CD4-positive, alpha-beta memory T cell (primary cell): ENCODE results near the gene CCSER1. TPM values are rescaled to one million over a fixed set of nuclear protein-coding genes. Genes with fewer than 3 reads are reported as not detected.
"Not testable (repeated sequence)": the region's sequence is repeated elsewhere in the genome, so short reads cannot be mapped to it uniquely, and the experiment has no call there.

ENCODE experiments used
- CTCF ChIA-PET: fragments of 350-600 bp; sonication (Branson Sonifier 250); formaldehyde crosslinking; loops from one replicate; lab custom pipeline; 2021; ENCODE audit warnings: inconsistent platforms; ENCODE audit not compliant: partially characterized antibody; lab: Charles Lee
- POLR2A ChIA-PET: fragments of 350-600 bp; sonication (Branson Sonifier 250); formaldehyde crosslinking; loops from one replicate; lab custom pipeline; 2021; ENCODE audit not compliant: partially characterized antibody; lab: Charles Lee
- DNase-seq, 5 donors: peaks; one replicate each; pipeline versions ENCODE4 v3.0.0 to v3.0.0-alpha.2; 2020 to 2022; ENCODE audit warnings: mixed read lengths in 1 of 5
- H3K27ac ChIP-seq: one replicate; pipeline ENCODE4 v1.7.0; 2013; ENCODE audit warnings: low read depth, low read length
- H3K27me3 ChIP-seq: 2 replicates; pipeline ENCODE4 v1.7.0; 2013; ENCODE audit warnings: mild to moderate bottlenecking, low read length, moderate library complexity; ENCODE audit not compliant: insufficient read depth
- H3K36me3 ChIP-seq: 2 replicates; pipeline ENCODE4 v1.7.0; 2013; ENCODE audit warnings: mild to moderate bottlenecking, low read length, moderate library complexity; ENCODE audit not compliant: insufficient read depth
- H3K4me1 ChIP-seq: 2 replicates; pipeline ENCODE4 v1.7.0; 2013; ENCODE audit warnings: mild to moderate bottlenecking, low read length, moderate library complexity; ENCODE audit not compliant: insufficient read depth
- H3K4me3 ChIP-seq, 2 donors: one replicate each; pipeline ENCODE4 v1.7.0; 2013; ENCODE audit warnings: low read length in 2 of 2, mild to moderate bottlenecking in 1 of 2
- H3K9me3 ChIP-seq, 2 donors: one replicate each; pipeline ENCODE4 v1.7.0; 2013; ENCODE audit warnings: low read length in 2 of 2, control low read depth in 1 of 2; ENCODE audit not compliant: control insufficient read depth in 1 of 2
- H3K27ac Mint-ChIP-seq, 7 donors: one replicate each; pipeline ENCODE4 v1.8.0; 2020 to 2021; ENCODE audit warnings: mixed read lengths in 7 of 7, mild to moderate bottlenecking in 6 of 7, inconsistent platforms in 3 of 7, moderate library complexity in 3 of 7
- H3K27me3 Mint-ChIP-seq, 2 donors: one replicate each; pipeline ENCODE4 v1.8.0; 2020 to 2021; ENCODE audit warnings: mixed read lengths in 2 of 2
- H3K36me3 Mint-ChIP-seq, 2 donors: one replicate each; pipeline ENCODE4 v1.8.0; 2020 to 2021; ENCODE audit warnings: mixed read lengths in 2 of 2, inconsistent platforms in 1 of 2, mild to moderate bottlenecking in 1 of 2
- H3K4me1 Mint-ChIP-seq, 4 donors: one replicate each; pipeline ENCODE4 v1.8.0; 2020 to 2021; ENCODE audit warnings: mixed read lengths in 4 of 4, mild to moderate bottlenecking in 1 of 4
- H3K4me3 Mint-ChIP-seq, 8 donors: one replicate each; pipeline ENCODE4 v1.8.0; 2020 to 2021; ENCODE audit warnings: mixed read lengths in 8 of 8, mild to moderate bottlenecking in 7 of 8, moderate library complexity in 6 of 8, inconsistent platforms in 3 of 8
- H3K9me3 Mint-ChIP-seq, 8 donors: one replicate each; pipeline ENCODE4 v1.8.0; 2020 to 2021; ENCODE audit warnings: mixed read lengths in 8 of 8, mild to moderate bottlenecking in 5 of 8, inconsistent platforms in 3 of 8, moderate library complexity in 1 of 8
- intact Hi-C: fragments of 100-400 bp; cut with micrococcal nuclease; formaldehyde crosslinking; loops from one replicate; pipeline ENCODE4 v1.15.1; 2023
- polyA plus RNA-seq, 2 donors: library from polyadenylated mRNA; unstranded; fragments of 300-500 nt; fragmentation: Illumina TruSeq; gene quantifications; one replicate each; pipeline ENCODE4 v1.2.3, GENCODE V29; 2021
- total RNA-seq, 2 experiments: library from RNA; stranded (reverse); gene quantifications; one replicate each; pipeline ENCODE4 v1.2.3, GENCODE V29; 2021

The CCSER1 gene
- total and polyA plus RNA-seq, 4 experiments from 2014 or later = 0.47 to 2.0 (median 1.7) TPM; not detected in 1

DNA sequence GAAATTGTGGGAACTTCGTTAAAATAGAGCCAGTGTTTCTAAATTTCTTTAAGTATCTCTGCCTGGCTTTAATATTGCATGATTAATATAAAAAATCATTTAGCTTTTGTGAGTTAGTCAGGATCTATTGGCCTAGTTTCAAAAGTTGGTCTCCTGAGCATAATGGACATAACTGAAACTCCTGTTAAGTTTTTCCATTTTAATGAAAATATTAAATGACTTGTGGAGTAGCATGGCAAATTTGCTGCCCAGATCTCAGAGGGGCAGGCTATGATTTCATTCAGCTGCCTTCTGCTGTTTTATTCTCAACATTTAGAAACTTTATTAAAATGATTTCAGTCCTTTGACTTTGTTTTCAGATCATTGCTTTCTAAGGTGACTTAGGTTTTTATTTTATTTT is 1213.6 kb downstream of the CCSER1 start:
- Mint-ChIP-seq H3K9me3 (peaks cover 0 to 10% (median 0%) of the 10 kb centered on the region in 8 donors), H3K36me3 (no peaks in the 10 kb centered on the region)

DNA sequence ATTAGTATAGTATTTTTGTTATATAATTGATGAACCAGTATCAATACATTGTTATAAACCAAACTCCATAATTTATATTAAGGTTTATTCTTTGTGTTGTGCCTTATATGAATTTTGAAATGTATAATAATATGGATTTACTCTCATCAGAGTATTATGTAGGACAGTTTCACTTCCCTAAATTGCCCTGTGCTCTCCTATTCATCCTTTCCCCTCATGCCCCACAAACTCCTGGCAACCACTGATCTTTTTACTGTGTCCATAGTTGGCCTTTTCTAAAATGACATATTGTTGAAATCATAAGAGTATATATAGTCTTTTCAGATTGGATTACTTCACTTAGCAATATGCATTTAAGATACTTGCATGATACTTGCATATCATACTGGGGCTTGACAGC is 1218.4 kb downstream of the CCSER1 start:
- intact Hi-C loops = no loop called here
- no peaks in the 10 kb centered on the region for H3K36me3 ChIP-seq
- no peaks in the 10 kb centered on the region for H3K27me3 Mint-ChIP-seq
- DNase-seq = no peak
- ChIA-PET POLR2A (no interaction called here), CTCF (no interaction called here)
- H3K4me1 Mint-ChIP-seq = no peaks in the 10 kb centered on the region
- H3K27ac ChIP-seq = no peak overlapping the region
- H3K27ac Mint-ChIP-seq = no peak overlapping the region
- peaks cover 0 to 8% (median 2%) of the 10 kb centered on the region in 8 donors for H3K9me3 Mint-ChIP-seq
- H3K4me3 ChIP-seq = no peak overlapping the region
- H3K9me3 ChIP-seq = no peaks in the 10 kb centered on the region
- H3K4me1 ChIP-seq = no peaks in the 10 kb centered on the region
- no peak overlapping the region for H3K4me3 Mint-ChIP-seq
- no peaks in the 10 kb centered on the region for H3K27me3 ChIP-seq
- no peaks in the 10 kb centered on the region for H3K36me3 Mint-ChIP-seq

More for the DNA sequence above, 1213.6 kb downstream of the CCSER1 start:
- Histone ChIP-seq H3K36me3 (no peaks in the 10 kb centered on the region), H3K4me1 (no peaks in the 10 kb centered on the region), H3K9me3 (no peaks in the 10 kb centered on the region), H3K4me3 (no peak overlapping the region), H3K27me3 (no peaks in the 10 kb centered on the region), H3K27ac (no peak overlapping the region)
- ChIA-PET POLR2A (no interaction called here), CTCF (no interaction called here)
- Mint-ChIP-seq H3K27me3 (no peaks in the 10 kb centered on the region), H3K4me3 (no peak overlapping the region), H3K27ac (no peak overlapping the region), H3K4me1 (no peaks in the 10 kb centered on the region)
- intact Hi-C loops = no loop called here
- no peak for DNase-seq

DNA sequence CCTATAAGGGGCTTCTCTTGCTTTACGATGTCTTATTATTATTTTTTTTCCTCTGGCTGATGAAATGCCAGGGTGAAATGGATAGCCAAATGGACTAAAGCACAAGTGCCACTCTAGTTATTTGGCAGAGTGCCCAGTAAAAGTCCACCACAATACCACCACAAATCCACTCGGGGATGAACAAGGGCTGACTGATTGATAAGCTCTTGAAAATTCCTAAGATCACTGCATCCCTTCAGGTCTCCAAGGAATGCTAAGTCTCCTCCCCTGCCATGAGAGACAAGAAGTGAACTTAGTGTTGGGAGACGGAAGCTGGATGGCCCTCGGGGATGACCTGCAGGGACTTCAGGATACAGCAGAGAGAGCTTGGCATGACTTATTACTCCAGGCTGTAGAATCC is 1229.3 kb downstream of the CCSER1 start:
- H3K27me3 ChIP-seq, H3K27me3 Mint-ChIP-seq, DNase-seq, H3K9me3 ChIP-seq, H3K27ac ChIP-seq, intact Hi-C loops, H3K4me3 ChIP-seq, H3K27ac Mint-ChIP-seq, H3K4me1 Mint-ChIP-seq, H3K4me3 Mint-ChIP-seq, H3K36me3 Mint-ChIP-seq, H3K4me1 ChIP-seq, POLR2A ChIA-PET, H3K36me3 ChIP-seq: not testable (repeated sequence)
- CTCF ChIA-PET = interaction anchor here (1.0 kb wide), 1 partner anchor 12 kb away, joined by 3 read pairs; no protein-coding TSS in a partner anchor
- H3K9me3 Mint-ChIP-seq = peaks cover 0 to 12% (median 6%) of the 10 kb centered on the region in 8 donors

DNA sequence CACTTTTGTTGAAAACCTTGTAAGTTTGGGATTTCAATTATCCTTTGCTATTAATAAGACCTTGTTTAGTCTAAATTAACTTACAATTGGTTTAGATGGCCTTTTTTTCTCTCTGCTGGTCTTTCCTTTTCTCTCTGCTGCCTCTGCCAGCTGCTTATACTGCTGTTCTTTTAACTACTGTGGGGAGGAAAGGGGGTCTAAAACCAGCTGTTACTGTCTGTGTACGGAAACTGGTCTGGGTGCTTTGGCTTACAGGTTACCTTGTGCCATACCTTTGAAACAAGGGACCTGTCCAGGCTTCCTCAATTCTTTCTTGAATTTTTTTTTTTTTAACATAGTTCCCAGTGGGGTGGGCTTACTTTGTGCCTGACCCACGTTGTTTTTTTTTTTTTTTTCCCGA is 1230.8 kb downstream of the CCSER1 start:
- POLR2A ChIA-PET, H3K9me3 Mint-ChIP-seq, H3K27ac ChIP-seq, H3K4me1 ChIP-seq, H3K27me3 ChIP-seq, H3K4me1 Mint-ChIP-seq, H3K27ac Mint-ChIP-seq, H3K27me3 Mint-ChIP-seq, H3K4me3 ChIP-seq, H3K9me3 ChIP-seq, H3K36me3 Mint-ChIP-seq, CTCF ChIA-PET, H3K36me3 ChIP-seq, intact Hi-C loops, H3K4me3 Mint-ChIP-seq, DNase-seq: not testable (repeated sequence)

DNA sequence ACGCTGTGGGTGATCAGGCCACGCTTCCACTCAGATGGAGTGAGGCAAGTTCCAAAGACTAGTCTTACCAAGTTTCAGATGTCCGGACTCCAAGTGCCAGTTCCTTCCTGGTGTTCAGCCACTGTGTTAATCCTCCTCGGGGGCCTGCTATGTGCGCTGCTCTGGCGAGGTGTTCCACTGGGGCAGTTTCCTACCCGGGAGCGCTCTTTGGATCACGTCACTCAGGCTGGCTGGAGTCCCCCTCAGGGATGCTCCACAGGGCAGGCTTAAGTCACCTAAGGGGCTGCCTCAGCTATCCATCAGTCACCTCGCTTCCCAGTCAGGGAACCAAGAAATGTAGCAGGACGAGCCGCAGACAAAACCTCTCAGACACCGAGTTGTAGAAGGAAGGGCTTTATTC is 1231.4 kb downstream of the CCSER1 start:
- H3K27me3 Mint-ChIP-seq, H3K27ac Mint-ChIP-seq, POLR2A ChIA-PET, H3K27me3 ChIP-seq, intact Hi-C loops, H3K27ac ChIP-seq, H3K4me1 Mint-ChIP-seq, CTCF ChIA-PET, H3K36me3 Mint-ChIP-seq, H3K9me3 ChIP-seq, DNase-seq, H3K4me1 ChIP-seq, H3K36me3 ChIP-seq, H3K9me3 Mint-ChIP-seq, H3K4me3 ChIP-seq: not testable (repeated sequence)
- H3K4me3 Mint-ChIP-seq = peak overlapping the region in 1 of 8 donors; percentile 13

DNA sequence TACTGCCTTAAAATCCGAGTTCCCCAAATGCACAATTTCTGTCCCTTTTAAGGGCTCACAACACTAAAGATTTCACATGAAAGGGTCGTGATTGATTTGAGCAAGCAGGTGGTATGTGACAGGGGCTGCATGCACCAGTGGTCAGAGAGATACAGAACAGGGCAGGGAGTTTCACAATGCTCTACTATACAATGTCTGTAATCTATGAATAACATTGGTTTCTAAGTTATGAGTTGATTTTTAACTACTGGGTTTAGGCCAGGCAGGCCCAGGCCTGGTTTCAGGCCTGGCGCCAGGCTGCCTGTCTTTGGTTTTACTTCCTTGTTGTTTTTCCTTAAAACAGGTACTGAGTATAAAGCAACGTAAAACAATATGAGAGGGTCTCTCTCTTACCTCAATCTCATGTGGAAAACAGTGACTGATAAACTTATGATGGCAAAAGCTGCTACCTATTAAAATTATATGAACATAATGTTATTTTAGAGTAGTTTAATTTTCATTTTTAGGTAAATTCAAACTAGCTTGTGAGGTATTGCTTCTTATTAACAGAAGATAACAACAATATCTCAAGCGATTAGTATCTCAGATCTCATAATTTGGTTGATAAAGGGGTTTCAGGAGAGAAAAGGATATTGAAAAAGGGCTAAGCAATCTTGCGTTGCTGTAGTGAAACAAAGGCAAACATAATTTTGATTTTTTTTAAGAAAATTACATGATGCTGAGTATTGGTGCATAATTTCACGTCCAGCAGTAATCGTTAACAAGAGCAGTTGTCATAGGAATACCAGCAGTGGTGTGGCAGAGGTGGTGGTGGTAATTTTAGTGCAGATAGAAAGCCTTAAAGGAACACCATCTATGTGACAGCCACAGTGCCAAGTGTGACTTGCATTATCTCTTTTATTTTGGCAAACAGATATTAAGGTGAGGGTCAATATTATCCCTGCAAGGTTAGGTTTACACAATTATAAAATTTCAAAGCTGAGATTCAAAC is 1232.1 kb downstream of the CCSER1 start:
- H3K27me3 Mint-ChIP-seq = no peaks in the 10 kb centered on the region
- Histone ChIP-seq H3K36me3 (no peaks in the 10 kb centered on the region), H3K4me1 (no peaks in the 10 kb centered on the region), H3K9me3 (no peaks in the 10 kb centered on the region), H3K27ac (no peak overlapping the region), H3K4me3 (no peak overlapping the region), H3K27me3 (no peaks in the 10 kb centered on the region)
- peaks cover 0 to 5% (median 2%) of the 10 kb centered on the region in 8 donors for H3K9me3 Mint-ChIP-seq
- no peaks in the 10 kb centered on the region for H3K4me1 Mint-ChIP-seq
- CTCF ChIA-PET = no interaction called here
- intact Hi-C loops = no loop called here
- POLR2A ChIA-PET = no interaction called here
- peak overlapping the region in 1 of 7 donors; percentile 10 for H3K27ac Mint-ChIP-seq
- no peaks in the 10 kb centered on the region for H3K36me3 Mint-ChIP-seq
- no peak overlapping the region for H3K4me3 Mint-ChIP-seq
- DNase-seq = no peak

DNA sequence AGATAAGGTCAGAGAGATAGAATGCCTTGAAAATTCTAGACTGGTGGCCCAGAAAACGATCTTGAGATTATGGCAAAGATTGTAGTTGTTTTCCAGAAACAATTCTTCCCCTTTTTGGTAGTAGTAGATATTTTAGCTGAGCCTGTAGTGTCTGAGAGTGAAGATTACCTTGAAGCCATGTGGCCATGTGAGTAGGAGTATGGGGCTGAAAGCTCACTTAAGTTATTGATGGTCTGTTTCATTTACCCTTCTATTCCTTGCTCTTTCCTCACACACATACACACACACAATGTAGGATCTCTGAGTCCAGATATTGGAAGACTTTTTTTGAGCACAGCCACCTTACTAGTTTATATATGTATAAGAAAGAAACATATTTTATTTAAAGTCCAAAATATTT is 1234.9 kb downstream of the CCSER1 start:
- no peak for DNase-seq
- CTCF ChIA-PET = no interaction called here
- Mint-ChIP-seq H3K9me3 (peaks cover 0 to 5% (median under 1%) of the 10 kb centered on the region in 8 donors), H3K4me1 (no peaks in the 10 kb centered on the region), H3K4me3 (no peak overlapping the region), H3K36me3 (no peaks in the 10 kb centered on the region), H3K27ac (no peak overlapping the region), H3K27me3 (no peaks in the 10 kb centered on the region)
- intact Hi-C loops = no loop called here
- Histone ChIP-seq H3K9me3 (no peaks in the 10 kb centered on the region), H3K27ac (no peak overlapping the region), H3K27me3 (no peaks in the 10 kb centered on the region), H3K4me3 (no peak overlapping the region), H3K4me1 (no peaks in the 10 kb centered on the region), H3K36me3 (no peaks in the 10 kb centered on the region)
- POLR2A ChIA-PET = no interaction called here
